ENCODE data around the gene PWWP2B.

The PWWP2B gene

GRCh38 chr10:132459301-132460003, 62.5 kb downstream of the PWWP2B start:
- DNase-seq = no peak
- H3K36me3 ChIP-seq (ENCODE audit: control insufficient read depth, insufficient read depth, low read length) = no peaks in the 10 kb centered on the region

DNA sequence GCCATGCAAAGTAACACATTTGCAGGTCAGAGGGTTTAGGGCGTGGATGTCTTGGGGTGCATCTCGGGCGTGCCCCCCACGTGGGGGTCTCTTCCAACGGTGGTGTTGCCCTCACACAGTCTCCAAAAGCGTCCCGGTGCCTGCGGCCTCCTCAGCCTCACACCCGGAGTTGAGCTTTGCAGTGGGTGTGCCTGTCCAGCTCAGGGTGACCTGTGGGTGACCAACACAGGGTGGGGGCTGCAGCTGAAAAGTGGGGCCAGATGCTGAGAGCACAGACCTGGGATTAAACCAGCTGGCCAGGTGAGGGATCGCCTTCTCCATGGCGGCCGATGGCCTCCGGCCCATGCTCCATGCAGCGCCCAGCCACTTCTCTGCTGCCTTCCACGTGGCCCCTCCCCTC, 63.1 kb downstream of the PWWP2B start:
- Histone ChIP-seq H2AK5ac (ENCODE audit: low read length) (no peak overlapping the region), H3K36me3 (ENCODE audit: control insufficient read depth, insufficient read depth, low read length) (no peaks in the 10 kb centered on the region), H2BK15ac (replicated peaks; ENCODE audit: low read depth) (no peak overlapping the region), H3K23ac (ENCODE audit: low read length) (no peak overlapping the region), H3K56ac (ENCODE audit: low read length) (no peak overlapping the region), H3K4me2 (ENCODE audit: low read length) (no peak overlapping the region), H4K8ac (ENCODE audit: low read depth, low read length) (no peak overlapping the region), H2BK5ac (ENCODE audit: low read length) (no peak overlapping the region), H3K4me3 (ENCODE audit: low read length) (no peak overlapping the region), H3K79me1 (ENCODE audit: low read length) (no peaks in the 10 kb centered on the region), H3K4ac (ENCODE audit: low read depth, low read length) (no peak overlapping the region), H2BK120ac (ENCODE audit: low read depth, low read length) (no peak overlapping the region), H3K27ac (ENCODE audit: low read depth, low read length) (no peak overlapping the region), H3K9ac (ENCODE audit: low read length) (no peak overlapping the region), H3K79me2 (ENCODE audit: control insufficient read depth, insufficient read depth, low read length) (no peaks in the 10 kb centered on the region), H3K27me3 (ENCODE audit: insufficient read depth, low read length, poor library complexity) (no peaks in the 10 kb centered on the region), H3K4me1 (ENCODE audit: control insufficient read depth, low read depth, low read length) (no peaks in the 10 kb centered on the region), H3K18ac (ENCODE audit: low read length) (no peak overlapping the region), H4K5ac (ENCODE audit: low read length) (no peak overlapping the region)
- no peak for DNase-seq
- no CpG with 5 or more reads among the region's 15 CpGs for WGBS (ENCODE audit: extremely low coverage, insufficient coverage, low lambda C conversion rate)

More at GRCh38 chr10:132459301-132460003, 62.5 kb downstream of the PWWP2B start:
- Histone ChIP-seq H2BK15ac (replicated peaks; ENCODE audit: low read depth) (no peak overlapping the region), H3K4me2 (ENCODE audit: low read length) (no peak overlapping the region), H3K4ac (ENCODE audit: low read depth, low read length) (no peak overlapping the region), H3K56ac (ENCODE audit: low read length) (no peak overlapping the region), H2BK120ac (ENCODE audit: low read depth, low read length) (no peak overlapping the region), H4K8ac (ENCODE audit: low read depth, low read length) (no peak overlapping the region), H3K18ac (ENCODE audit: low read length) (no peak overlapping the region), H3K79me2 (ENCODE audit: control insufficient read depth, insufficient read depth, low read length) (no peaks in the 10 kb centered on the region), H3K9ac (ENCODE audit: low read length) (no peak overlapping the region), H3K79me1 (ENCODE audit: low read length) (no peaks in the 10 kb centered on the region), H3K4me1 (ENCODE audit: control insufficient read depth, low read depth, low read length) (no peaks in the 10 kb centered on the region), H4K5ac (ENCODE audit: low read length) (no peak overlapping the region), H2BK5ac (ENCODE audit: low read length) (no peak overlapping the region), H2AK5ac (ENCODE audit: low read length) (no peak overlapping the region), H3K4me3 (ENCODE audit: low read length) (no peak overlapping the region), H3K23ac (ENCODE audit: low read length) (no peak overlapping the region), H3K27ac (ENCODE audit: low read depth, low read length) (no peak overlapping the region), H3K27me3 (ENCODE audit: insufficient read depth, low read length, poor library complexity) (no peaks in the 10 kb centered on the region)
- WGBS (ENCODE audit: extremely low coverage, insufficient coverage, low lambda C conversion rate) = no CpG with 5 or more reads among the region's 23 CpGs

- Histone ChIP-seq H3K27me3 (ENCODE audit: insufficient read depth, low read length, poor library complexity) (no peaks in the 10 kb centered on the region), H3K23ac (ENCODE audit: low read length) (no peak overlapping the region), H3K4me3 (ENCODE audit: low read length) (no peak overlapping the region), H2AK5ac (ENCODE audit: low read length) (no peak overlapping the region), H4K5ac (ENCODE audit: low read length) (no peak overlapping the region), H2BK15ac (replicated peaks; ENCODE audit: low read depth) (no peak overlapping the region), H3K56ac (ENCODE audit: low read length) (no peak overlapping the region), H3K4me1 (ENCODE audit: control insufficient read depth, low read depth, low read length) (no peaks in the 10 kb centered on the region), H3K18ac (ENCODE audit: low read length) (no peak overlapping the region), H2BK120ac (ENCODE audit: low read depth, low read length) (no peak overlapping the region), H3K4me2 (ENCODE audit: low read length) (no peak overlapping the region), H3K27ac (ENCODE audit: low read depth, low read length) (no peak overlapping the region), H3K79me2 (ENCODE audit: control insufficient read depth, insufficient read depth, low read length) (no peaks in the 10 kb centered on the region), H4K8ac (ENCODE audit: low read depth, low read length) (no peak overlapping the region), H3K79me1 (ENCODE audit: low read length) (no peaks in the 10 kb centered on the region), H3K36me3 (ENCODE audit: control insufficient read depth, insufficient read depth, low read length) (no peaks in the 10 kb centered on the region), H2BK5ac (ENCODE audit: low read length) (no peak overlapping the region), H3K4ac (ENCODE audit: low read depth, low read length) (no peak overlapping the region), H3K9ac (ENCODE audit: low read length) (no peak overlapping the region)
- WGBS (ENCODE audit: extremely low coverage, insufficient coverage, low lambda C conversion rate) = no CpG with 5 or more reads among the region's 5 CpGs
- no peak for DNase-seq
Measured at GRCh38 chr10:132460691-132461090, 63.7 kb downstream of the PWWP2B start.

- H4K5ac ChIP-seq (ENCODE audit: low read length) = no peak overlapping the region
- no peak overlapping the region for H2BK120ac ChIP-seq (ENCODE audit: low read depth, low read length)
- no peak overlapping the region for H3K23ac ChIP-seq (ENCODE audit: low read length)
- no peak overlapping the region for H3K4me2 ChIP-seq (ENCODE audit: low read length)
- no peak overlapping the region for H3K56ac ChIP-seq (ENCODE audit: low read length)
- H3K4ac ChIP-seq (ENCODE audit: low read depth, low read length) = no peak overlapping the region
- H3K36me3 ChIP-seq (ENCODE audit: control insufficient read depth, insufficient read depth, low read length) = no peaks in the 10 kb centered on the region
- H3K79me1 ChIP-seq (ENCODE audit: low read length) = no peaks in the 10 kb centered on the region
- H3K27ac ChIP-seq (ENCODE audit: low read depth, low read length) = no peak overlapping the region
- H3K79me2 ChIP-seq (ENCODE audit: control insufficient read depth, insufficient read depth, low read length) = no peaks in the 10 kb centered on the region
- no peak overlapping the region for H3K9ac ChIP-seq (ENCODE audit: low read length)
- H3K4me3 ChIP-seq (ENCODE audit: low read length) = no peak overlapping the region
- H2AK5ac ChIP-seq (ENCODE audit: low read length) = no peak overlapping the region
- no peak overlapping the region for H2BK5ac ChIP-seq (ENCODE audit: low read length)
- no CpG with 5 or more reads among the region's 14 CpGs for WGBS (ENCODE audit: extremely low coverage, insufficient coverage, low lambda C conversion rate)
- no peaks in the 10 kb centered on the region for H3K27me3 ChIP-seq (ENCODE audit: insufficient read depth, low read length, poor library complexity)
- H4K8ac ChIP-seq (ENCODE audit: low read depth, low read length) = no peak overlapping the region
- no peak for DNase-seq
- no peaks in the 10 kb centered on the region for H3K4me1 ChIP-seq (ENCODE audit: control insufficient read depth, low read depth, low read length)
- H2BK15ac ChIP-seq (replicated peaks; ENCODE audit: low read depth) = no peak overlapping the region
- no peak overlapping the region for H3K18ac ChIP-seq (ENCODE audit: low read length)
Measured at GRCh38 chr10:132461103-132461682, 64.2 kb downstream of the PWWP2B start.

GRCh38 chr10:132461683-132462231, 64.8 kb downstream of the PWWP2B start:
- H2BK15ac ChIP-seq (replicated peaks; ENCODE audit: low read depth) = no peak overlapping the region
- H3K36me3 ChIP-seq (ENCODE audit: control insufficient read depth, insufficient read depth, low read length) = no peaks in the 10 kb centered on the region
- no peaks in the 10 kb centered on the region for H3K79me1 ChIP-seq (ENCODE audit: low read length)
- no peak overlapping the region for H3K23ac ChIP-seq (ENCODE audit: low read length)
- H3K18ac ChIP-seq (ENCODE audit: low read length) = no peak overlapping the region
- H3K27ac ChIP-seq (ENCODE audit: low read depth, low read length) = no peak overlapping the region
- H3K4me1 ChIP-seq (ENCODE audit: control insufficient read depth, low read depth, low read length) = no peaks in the 10 kb centered on the region
- no peak overlapping the region for H4K5ac ChIP-seq (ENCODE audit: low read length)
- H2BK120ac ChIP-seq (ENCODE audit: low read depth, low read length) = no peak overlapping the region
- no peak overlapping the region for H2BK5ac ChIP-seq (ENCODE audit: low read length)
- no peaks in the 10 kb centered on the region for H3K27me3 ChIP-seq (ENCODE audit: insufficient read depth, low read length, poor library complexity)
- no peak overlapping the region for H3K4ac ChIP-seq (ENCODE audit: low read depth, low read length)
- H3K4me2 ChIP-seq (ENCODE audit: low read length) = no peak overlapping the region
- no CpG with 5 or more reads among the region's 19 CpGs for WGBS (ENCODE audit: extremely low coverage, insufficient coverage, low lambda C conversion rate)
- H3K56ac ChIP-seq (ENCODE audit: low read length) = no peak overlapping the region
- no peak overlapping the region for H4K8ac ChIP-seq (ENCODE audit: low read depth, low read length)
- H3K4me3 ChIP-seq (ENCODE audit: low read length) = no peak overlapping the region
- H2AK5ac ChIP-seq (ENCODE audit: low read length) = no peak overlapping the region
- no peaks in the 10 kb centered on the region for H3K79me2 ChIP-seq (ENCODE audit: control insufficient read depth, insufficient read depth, low read length)
- H3K9ac ChIP-seq (ENCODE audit: low read length) = no peak overlapping the region
- no peak for DNase-seq
